ENCODE measurements around the gene R3HDML. TPM values are rescaled to one million over a fixed set of nuclear protein-coding genes. Genes with fewer than 3 reads are reported as not detected.
A peak's percentile ranks its signal among the peaks of the same experiment; 100 is the strongest.

The R3HDML gene
- total and polyA plus RNA-seq, 2 of the 13 experiments (the other 11 are each of a cell fraction or from before 2014, with no cell fraction given) = not detected

DNA sequence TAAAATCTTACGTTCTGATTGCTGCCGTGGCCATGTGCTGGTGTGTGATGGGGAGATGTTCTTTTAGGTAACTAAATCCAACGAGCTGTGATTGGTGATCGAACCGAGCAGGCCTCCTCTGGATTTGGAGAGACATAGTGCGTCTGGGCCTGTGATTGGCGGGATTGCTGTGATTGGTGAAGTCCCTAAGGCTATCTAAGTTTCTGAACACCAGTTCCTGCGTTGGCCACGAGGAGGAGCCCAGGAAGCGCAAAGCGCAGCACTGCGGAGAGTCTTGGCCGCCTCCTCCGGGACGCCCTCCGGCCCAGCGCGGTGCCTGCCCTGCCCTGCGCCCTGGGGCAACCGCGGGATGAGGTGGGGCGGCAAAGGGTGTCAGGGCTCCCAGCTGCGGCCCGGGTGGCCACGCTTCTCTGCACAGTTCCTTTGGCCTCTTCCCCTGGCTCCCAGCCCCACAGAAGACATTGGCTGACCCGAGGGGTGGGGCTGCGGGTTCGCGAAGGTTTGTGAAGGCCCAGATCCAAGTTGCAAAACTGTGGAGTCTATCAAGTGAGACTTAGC, 51.7 kb downstream of the R3HDML start (continued):
- TF ChIP-seq, protein P1, sequence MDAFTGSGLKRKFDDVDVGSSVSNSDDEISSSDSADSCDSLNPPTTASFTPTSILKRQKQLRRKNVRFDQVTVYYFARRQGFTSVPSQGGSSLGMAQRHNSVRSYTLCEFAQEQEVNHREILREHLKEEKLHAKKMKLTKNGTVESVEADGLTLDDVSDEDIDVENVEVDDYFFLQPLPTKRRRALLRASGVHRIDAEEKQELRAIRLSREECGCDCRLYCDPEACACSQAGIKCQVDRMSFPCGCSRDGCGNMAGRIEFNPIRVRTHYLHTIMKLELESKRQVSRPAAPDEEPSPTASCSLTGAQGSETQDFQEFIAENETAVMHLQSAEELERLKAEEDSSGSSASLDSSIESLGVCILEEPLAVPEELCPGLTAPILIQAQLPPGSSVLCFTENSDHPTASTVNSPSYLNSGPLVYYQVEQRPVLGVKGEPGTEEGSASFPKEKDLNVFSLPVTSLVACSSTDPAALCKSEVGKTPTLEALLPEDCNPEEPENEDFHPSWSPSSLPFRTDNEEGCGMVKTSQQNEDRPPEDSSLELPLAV (CRISPR knock-in tag; conservative IDR thresholded peaks at IDR 0.05; ENCODE audit: low read depth) = no peak
- TF ChIP-seq CENPT (CRISPR knock-in tag; IDR thresholded peaks at IDR 0.05; ENCODE audit: low read depth) (0 out of 2 replicates have a peak, but pooled peaks have one; percentile 32), ZNF724P (CRISPR knock-in tag; IDR thresholded peaks at IDR 0.05; ENCODE audit: borderline replicate concordance) (no peak), TOE1 (CRISPR knock-in tag; IDR thresholded peaks at IDR 0.05) (no peak), REL (CRISPR knock-in tag; conservative IDR thresholded peaks at IDR 0.05) (no peak), PLRG1 (conservative IDR thresholded peaks at IDR 0.05) (no peak), ZBTB8A (CRISPR knock-in tag; IDR thresholded peaks at IDR 0.05; ENCODE audit: borderline replicate concordance, low read depth) (no peak), YY1 (IDR thresholded peaks at IDR 0.05; ENCODE audit: insufficient read depth, insufficient replicate concordance, low read depth, low read length) (no peak), BHLHE40 (IDR thresholded peaks at IDR 0.05; ENCODE audit: low read length) (no peak), MTF2 (CRISPR knock-in tag; IDR thresholded peaks at IDR 0.05; ENCODE audit: borderline replicate concordance) (no peak), MTA1 (CRISPR knock-in tag; IDR thresholded peaks at IDR 0.05; ENCODE audit: borderline replicate concordance) (0 out of 2 replicates have a peak, but pooled peaks have one; percentile 74), GABPA (IDR thresholded peaks at IDR 0.05; ENCODE audit: low read depth, low read length) (no peak), GABPA (CRISPR knock-in tag; IDR thresholded peaks at IDR 0.05; ENCODE audit: low read depth) (no peak), ZSCAN29 (CRISPR knock-in tag; conservative IDR thresholded peaks at IDR 0.05) (no peak), PRPF4 (IDR thresholded peaks at IDR 0.05; ENCODE audit: low read depth, low read length, poor library complexity, severe bottlenecking) (no peak), FOXK2 (IDR thresholded peaks at IDR 0.05) (no peak), POLR2AphosphoS2 (IDR thresholded peaks at IDR 0.05; ENCODE audit: low read depth, low read length) (no peak)
- TF ChIP-seq, protein P2, sequence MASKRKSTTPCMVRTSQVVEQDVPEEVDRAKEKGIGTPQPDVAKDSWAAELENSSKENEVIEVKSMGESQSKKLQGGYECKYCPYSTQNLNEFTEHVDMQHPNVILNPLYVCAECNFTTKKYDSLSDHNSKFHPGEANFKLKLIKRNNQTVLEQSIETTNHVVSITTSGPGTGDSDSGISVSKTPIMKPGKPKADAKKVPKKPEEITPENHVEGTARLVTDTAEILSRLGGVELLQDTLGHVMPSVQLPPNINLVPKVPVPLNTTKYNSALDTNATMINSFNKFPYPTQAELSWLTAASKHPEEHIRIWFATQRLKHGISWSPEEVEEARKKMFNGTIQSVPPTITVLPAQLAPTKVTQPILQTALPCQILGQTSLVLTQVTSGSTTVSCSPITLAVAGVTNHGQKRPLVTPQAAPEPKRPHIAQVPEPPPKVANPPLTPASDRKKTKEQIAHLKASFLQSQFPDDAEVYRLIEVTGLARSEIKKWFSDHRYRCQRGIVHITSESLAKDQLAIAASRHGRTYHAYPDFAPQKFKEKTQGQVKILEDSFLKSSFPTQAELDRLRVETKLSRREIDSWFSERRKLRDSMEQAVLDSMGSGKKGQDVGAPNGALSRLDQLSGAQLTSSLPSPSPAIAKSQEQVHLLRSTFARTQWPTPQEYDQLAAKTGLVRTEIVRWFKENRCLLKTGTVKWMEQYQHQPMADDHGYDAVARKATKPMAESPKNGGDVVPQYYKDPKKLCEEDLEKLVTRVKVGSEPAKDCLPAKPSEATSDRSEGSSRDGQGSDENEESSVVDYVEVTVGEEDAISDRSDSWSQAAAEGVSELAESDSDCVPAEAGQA (IDR thresholded peaks at IDR 0.05; ENCODE audit: low read depth) = no peak
- TF ChIP-seq, protein P2 (CRISPR knock-in tag; IDR thresholded peaks at IDR 0.05; ENCODE audit: borderline replicate concordance) = no peak
- TF ChIP-seq, protein P3, sequence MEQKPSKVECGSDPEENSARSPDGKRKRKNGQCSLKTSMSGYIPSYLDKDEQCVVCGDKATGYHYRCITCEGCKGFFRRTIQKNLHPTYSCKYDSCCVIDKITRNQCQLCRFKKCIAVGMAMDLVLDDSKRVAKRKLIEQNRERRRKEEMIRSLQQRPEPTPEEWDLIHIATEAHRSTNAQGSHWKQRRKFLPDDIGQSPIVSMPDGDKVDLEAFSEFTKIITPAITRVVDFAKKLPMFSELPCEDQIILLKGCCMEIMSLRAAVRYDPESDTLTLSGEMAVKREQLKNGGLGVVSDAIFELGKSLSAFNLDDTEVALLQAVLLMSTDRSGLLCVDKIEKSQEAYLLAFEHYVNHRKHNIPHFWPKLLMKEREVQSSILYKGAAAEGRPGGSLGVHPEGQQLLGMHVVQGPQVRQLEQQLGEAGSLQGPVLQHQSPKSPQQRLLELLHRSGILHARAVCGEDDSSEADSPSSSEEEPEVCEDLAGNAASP (CRISPR knock-in tag; IDR thresholded peaks at IDR 0.05; ENCODE audit: borderline replicate concordance) = peak; percentile 51; the same call in 1 of the 2 replicates
- TF ChIP-seq, protein P4, sequence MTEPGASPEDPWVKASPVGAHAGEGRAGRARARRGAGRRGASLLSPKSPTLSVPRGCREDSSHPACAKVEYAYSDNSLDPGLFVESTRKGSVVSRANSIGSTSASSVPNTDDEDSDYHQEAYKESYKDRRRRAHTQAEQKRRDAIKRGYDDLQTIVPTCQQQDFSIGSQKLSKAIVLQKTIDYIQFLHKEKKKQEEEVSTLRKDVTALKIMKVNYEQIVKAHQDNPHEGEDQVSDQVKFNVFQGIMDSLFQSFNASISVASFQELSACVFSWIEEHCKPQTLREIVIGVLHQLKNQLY (CRISPR knock-in tag; IDR thresholded peaks at IDR 0.05) = no peak
- TF ChIP-seq, protein P5, sequence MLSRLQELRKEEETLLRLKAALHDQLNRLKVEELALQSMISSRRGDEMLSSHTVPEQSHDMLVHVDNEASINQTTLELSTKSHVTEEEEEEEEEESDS (CRISPR knock-in tag; IDR thresholded peaks at IDR 0.05; ENCODE audit: borderline replicate concordance) = no peak

Data from HepG2 (cell line).